ENCODE results near the gene RIPK1.

DNA sequence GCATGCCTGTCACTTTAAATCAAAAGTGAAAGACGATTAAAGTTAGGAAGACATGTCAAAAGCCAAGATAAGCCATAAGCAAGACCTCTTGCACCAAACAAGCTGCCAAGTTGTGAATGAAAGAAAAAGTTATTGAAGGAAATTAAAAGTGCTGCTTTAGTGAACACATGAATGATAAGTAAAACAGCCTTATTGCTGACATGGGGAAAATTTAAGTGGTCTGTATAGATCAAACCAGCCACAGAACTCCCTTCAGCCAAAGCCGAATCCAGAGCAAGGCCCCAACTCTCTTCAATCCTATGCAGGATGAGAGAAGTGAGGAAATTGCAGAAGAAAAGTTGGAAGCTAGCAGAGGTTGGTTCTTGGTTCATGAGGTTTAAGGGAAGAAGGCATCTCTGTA lies 9.3 kb upstream of the RIPK1 start:
- TF ChIP-seq, protein P1, sequence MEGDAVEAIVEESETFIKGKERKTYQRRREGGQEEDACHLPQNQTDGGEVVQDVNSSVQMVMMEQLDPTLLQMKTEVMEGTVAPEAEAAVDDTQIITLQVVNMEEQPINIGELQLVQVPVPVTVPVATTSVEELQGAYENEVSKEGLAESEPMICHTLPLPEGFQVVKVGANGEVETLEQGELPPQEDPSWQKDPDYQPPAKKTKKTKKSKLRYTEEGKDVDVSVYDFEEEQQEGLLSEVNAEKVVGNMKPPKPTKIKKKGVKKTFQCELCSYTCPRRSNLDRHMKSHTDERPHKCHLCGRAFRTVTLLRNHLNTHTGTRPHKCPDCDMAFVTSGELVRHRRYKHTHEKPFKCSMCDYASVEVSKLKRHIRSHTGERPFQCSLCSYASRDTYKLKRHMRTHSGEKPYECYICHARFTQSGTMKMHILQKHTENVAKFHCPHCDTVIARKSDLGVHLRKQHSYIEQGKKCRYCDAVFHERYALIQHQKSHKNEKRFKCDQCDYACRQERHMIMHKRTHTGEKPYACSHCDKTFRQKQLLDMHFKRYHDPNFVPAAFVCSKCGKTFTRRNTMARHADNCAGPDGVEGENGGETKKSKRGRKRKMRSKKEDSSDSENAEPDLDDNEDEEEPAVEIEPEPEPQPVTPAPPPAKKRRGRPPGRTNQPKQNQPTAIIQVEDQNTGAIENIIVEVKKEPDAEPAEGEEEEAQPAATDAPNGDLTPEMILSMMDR (IDR thresholded peaks at IDR 0.05), result no peak
- TF ChIP-seq POLR2AphosphoS5 (IDR thresholded peaks at IDR 0.05), result no peak
- TF ChIP-seq EP300 (IDR thresholded peaks at IDR 0.05), result no peak
